Superior temporal gyrus (tissue), 1 donor: ENCODE data around the gene EIF2D.
"Not testable (repeated sequence)": the region's sequence is repeated elsewhere in the genome, so short reads cannot be mapped to it uniquely, and the experiment has no call there.

Experiments
- DNase-seq: peaks from one replicate; pipeline ENCODE4 v3.0.0-alpha.2; 2016; ENCODE audit errors: extremely low spot score

EIF2D gene

DNA sequence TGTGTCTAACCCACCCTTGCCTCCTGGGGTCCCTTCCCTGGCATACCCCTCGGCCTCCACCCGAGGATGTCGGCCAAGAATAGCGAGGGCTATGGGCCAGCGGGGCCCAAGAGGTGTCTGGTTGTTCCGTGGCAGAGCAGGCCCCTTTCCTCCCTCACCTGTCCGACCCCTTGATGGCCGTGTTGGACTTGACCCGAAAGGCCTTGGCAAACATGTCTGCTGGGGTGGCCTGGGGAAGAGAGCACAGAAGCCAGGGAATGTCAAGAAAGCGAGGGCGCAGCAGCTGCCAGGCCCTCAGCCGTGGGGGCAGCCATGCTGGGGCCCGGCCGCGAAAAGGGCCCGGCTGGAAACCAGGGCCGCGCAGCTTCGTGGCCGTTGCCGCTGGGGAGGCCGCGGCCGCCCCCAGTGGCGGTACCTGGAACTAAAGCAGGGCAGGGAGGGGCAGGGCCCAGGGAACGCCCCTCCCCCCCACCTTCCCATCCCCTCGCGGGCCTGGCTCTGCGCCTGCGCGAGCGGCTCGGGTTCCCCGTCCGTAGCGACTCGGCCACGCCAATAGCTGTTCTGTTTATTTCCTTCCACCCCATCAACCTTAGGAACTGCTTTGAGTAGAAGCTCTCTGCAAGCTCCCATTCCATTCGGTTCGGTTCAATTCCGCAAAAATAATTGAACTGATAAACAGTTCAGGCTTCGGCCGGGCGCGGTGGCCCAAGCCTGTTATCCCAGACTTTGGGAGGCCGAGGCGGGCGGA, at the start of gene EIF2D:
Gene EIF2D (minus strand): TSS at position 337 of the 748 bp plus-strand sequence. CDS start 123 bp downstream, at position 214.
- DNase-seq = peak; percentile 94

- no peak for DNase-seq
Measured at GRCh38 chr1:206661161-206661820, 49.0 kb upstream of the EIF2D start.

DNA sequence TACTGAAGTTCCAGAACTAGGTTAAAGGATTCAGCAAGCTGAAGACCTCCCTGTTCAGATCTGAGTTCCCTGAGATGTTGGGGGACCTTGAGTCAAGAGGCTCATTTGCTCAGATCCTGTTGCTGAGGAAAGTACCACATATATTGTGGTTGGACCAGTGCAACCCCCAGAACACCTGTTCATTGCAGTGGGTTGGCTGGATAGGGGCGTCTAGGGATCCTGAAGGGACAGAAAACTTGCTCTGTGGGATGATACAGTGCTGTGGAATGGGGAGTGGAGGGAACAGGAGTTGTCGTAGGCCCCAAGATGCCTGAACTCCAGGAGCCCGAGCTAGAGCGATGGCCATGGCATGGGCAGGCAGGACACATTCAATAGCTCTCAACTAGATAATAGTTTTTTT, 47.9 kb upstream of the EIF2D start:
- no peak for DNase-seq

DNA sequence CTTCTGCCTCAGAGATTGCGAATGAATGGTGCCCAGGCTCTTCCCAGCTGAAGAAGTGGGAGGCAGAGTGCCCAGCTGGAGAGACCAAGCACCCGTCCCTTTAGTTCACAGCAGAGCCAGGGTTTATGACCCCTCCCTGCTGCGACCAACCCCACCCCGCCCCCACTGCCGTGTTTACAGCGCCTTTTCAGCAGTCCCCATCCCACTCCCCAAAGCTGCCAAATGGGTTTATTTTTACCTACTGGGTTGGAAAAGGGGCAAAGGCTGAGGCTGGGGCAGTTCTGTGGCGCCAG, 46.7 kb upstream of the EIF2D start:
- no peak for DNase-seq

DNA sequence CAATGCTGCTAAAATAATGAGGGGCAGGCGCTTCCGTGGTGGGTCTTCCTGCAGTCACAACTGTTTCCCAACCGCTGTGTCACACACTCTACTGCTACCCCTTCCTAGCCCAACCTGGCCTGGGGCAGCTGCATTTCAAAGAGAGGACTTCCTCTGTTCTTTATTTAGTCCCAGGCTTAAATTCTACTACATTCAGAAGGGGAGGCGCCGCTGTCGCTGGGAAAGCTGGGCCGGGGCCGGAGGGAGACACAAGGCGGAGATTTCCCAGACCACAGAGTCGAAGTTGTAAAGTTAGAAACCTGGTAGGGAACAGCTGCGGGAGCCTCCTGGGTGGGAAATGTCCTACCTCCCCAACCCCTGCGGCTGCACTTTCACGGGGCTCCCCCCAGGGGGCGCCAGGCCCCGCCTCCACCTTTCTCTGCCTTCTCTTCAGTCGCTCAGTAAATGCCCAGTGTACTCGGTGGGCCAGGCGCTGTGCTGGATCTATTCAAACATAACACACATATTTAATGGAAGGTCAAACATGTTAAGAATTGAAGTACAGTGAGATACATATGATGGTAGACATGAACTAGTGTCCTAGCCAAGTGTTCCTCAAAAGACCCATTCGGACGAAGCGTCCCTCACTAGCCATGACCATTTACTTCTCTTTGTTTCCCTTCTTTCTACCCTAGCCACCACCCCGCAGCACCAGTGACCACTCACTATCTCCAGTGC, 46.2 kb upstream of the EIF2D start:
- no peak for DNase-seq

- no peak for DNase-seq
Measured at GRCh38 chr1:206657751-206658150, 45.5 kb upstream of the EIF2D start.

DNA sequence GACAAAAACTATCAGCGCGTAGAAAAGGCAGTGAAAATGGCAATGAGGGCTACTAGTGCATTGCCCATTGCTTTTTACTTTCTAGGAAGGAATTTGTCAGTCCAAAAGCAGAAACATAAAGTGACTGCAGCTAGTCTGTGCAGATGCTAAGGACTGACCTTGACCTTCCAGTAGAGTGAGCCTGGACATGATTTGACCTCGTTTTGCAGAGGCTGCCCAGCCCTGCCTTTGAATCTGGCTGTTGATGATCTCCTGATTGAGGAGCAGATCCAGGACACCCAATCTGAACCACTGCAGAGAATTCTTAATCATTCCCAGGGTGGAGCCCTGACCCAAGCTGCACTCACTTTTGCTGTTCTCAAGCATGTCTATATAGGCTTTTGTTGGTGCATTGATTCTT, 44.7 kb upstream of the EIF2D start:
- no peak for DNase-seq

GRCh38 chr1:206655471-206655882, 43.2 kb upstream of the EIF2D start:
- no peak for DNase-seq

DNA sequence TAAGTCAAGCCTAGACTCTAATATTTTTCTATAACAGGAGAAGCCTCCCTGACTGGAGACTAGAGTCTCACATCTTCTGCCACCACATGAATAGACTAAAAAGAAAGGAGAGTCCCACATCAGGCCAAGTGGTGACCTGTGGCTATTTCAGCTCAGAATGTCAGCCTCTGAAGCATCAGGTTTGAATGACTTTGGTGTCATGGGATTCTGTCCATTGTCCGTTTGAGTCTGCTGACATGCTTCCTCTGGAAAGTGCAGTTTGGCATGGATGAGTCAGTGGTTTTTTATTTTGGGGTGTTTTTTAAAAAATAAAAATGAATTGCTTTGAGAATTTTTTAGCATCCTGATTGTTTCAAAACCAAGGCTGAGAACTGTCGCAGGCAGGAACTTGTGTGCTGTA, 42.6 kb upstream of the EIF2D start:
- DNase-seq = no peak

- no peak for DNase-seq
Measured at GRCh38 chr1:206653715-206654459, 41.6 kb upstream of the EIF2D start.

GRCh38 chr1:206651958-206652890, 40.0 kb upstream of the EIF2D start:
- no peak for DNase-seq

DNA sequence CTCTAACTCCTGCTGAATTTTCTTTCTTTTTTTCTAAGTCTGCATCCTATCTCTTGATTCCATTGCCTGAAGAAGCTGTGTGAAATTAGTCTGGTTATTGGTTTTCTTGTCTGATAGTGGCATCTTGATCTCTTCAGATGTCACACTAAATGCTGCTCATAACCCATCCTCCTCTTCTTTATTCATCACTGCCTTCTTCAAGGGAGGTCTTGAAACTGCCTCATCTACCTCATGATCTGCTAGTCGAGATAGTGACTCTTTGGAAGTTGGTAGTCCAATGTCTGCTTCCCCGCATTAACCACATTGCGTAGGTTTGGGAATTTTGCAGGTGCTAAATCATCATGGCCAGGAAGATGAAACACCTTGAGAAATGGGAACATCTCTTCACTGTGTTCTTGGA, 38.7 kb upstream of the EIF2D start:
- DNase-seq = no peak

- DNase-seq = no peak
Measured at GRCh38 chr1:206649261-206649921, 37.1 kb upstream of the EIF2D start.

DNA sequence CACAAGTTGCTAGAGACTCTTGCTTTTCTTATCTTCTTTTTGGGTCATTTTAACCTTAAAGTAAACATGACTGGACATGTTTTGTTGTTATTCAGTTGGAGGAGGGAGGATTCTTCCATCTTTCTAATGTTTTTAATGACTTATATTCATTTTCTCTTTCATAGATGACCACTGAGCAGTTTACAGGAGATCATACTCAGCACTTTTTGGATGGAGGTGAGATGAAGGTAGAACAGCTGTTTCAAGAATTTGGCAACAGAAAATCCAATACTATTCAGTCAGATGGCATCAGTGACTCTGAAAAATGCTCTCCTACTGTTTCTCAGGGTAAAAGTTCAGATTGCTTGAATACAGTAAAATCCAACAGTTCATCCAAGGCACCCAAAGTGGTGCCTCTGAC, 35.0 kb upstream of the EIF2D start:
- DNase-seq = no peak

- no peak for DNase-seq
Measured at GRCh38 chr1:206646504-206646903, 34.2 kb upstream of the EIF2D start.

- DNase-seq = no peak
Measured at GRCh38 chr1:206643118-206643698, 30.9 kb upstream of the EIF2D start.

DNA sequence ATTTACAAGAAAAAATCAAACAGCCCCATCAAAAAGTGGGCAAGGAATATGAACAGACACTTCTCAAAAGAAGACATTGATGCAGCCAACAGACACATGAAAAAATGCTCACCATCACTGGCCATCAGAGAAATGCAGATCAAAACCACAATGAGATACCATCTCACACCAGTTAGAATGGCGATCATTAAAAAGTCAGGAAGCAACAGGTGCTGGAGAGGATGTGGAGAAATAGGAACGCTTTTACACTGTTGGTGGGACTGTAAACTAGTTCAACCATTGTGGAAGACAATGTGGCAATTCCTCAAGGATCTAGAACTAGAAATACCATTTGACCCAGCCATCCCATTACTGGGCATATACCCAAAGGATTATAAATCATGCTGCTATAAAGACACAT, 29.8 kb upstream of the EIF2D start:
- not testable (repeated sequence) for DNase-seq

DNA sequence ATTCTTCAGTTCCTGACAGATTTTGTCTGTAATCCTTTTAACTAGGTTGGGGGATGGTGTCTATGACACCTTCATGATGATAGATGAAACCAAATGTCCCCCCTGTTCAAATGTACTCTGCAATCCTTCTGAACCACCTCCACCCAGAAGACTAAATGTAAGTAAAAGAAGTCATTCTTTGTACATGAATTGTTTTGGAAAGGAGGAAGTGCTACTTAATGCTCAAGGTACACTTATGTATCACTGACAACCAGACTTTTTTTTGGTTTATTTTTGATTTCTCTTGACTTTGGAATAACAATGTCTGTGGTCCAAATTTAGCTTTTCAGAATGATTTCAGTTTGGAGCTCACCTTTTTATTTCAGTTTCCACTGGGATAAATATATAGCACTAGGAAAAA, 25.3 kb upstream of the EIF2D start:
- no peak for DNase-seq

DNA sequence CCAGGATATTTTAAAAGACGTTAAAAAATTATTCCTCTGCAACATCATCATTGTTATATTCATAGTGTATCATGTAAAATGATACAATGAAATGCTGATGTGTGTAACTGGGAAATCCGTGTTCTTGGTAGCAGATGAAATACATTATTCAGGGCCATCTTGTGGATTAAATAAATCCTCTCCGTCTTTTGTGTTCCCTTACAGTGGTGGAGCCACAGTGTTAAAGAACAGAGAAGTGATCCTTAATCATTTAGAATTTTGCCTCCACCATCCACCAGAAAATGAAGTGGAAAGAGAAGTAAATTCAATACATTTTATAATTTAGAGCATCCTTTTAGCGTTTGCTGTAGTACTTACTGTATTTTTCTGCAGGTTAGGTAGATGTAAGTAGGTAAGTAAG, 24.4 kb upstream of the EIF2D start:
- peak; percentile 28 for DNase-seq

DNA sequence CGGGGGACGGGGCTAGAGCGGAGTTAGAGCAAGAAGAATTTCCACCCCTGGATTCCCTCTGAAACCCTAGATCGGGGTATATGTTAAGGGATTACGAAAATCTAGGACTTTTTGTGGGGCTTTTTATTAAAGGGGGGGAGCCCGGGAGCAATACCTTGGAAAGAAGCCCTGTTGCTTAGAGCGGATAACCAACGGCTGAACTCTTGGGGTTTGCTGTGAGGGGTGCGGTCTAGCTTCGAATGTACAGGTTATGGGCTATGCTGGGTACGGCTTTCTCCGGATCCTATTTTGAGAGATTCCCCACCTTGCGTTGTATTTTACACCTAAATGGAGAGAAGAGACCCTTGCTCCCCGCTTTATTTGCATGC, 23.7 kb upstream of the EIF2D start:
- DNase-seq = no peak
